ENCODE measurements around the gene SLC6A14. TPM values are rescaled to one million over a fixed set of nuclear protein-coding genes. Genes with fewer than 3 reads are reported as not detected.

SLC6A14 gene
- total RNA-seq: not detected

- no peak for DNase-seq (ENCODE audit: low read depth in 2 of 3, low spot score in 2 of 3)
Observed at GRCh38 chrX:116436358-116436816, at the start of gene SLC6A14. TSS of gene SLC6A14 (plus strand) at chrX:116436606. CDS start at chrX:116436710, 104 bp downstream.

- no peak for DNase-seq (ENCODE audit: low read depth in 2 of 3, low spot score in 2 of 3)
Observed at GRCh38 chrX:116395752-116396151, 40.7 kb upstream of the SLC6A14 start.

- no peak for DNase-seq (ENCODE audit: low read depth in 2 of 3, low spot score in 2 of 3)
Observed at GRCh38 chrX:116399681-116400080, 36.7 kb upstream of the SLC6A14 start.

GRCh38 chrX:116409219-116409618, 27.2 kb upstream of the SLC6A14 start:
- no peak for DNase-seq (ENCODE audit: low read depth in 2 of 3, low spot score in 2 of 3)

- DNase-seq (ENCODE audit: low read depth in 2 of 3, low spot score in 2 of 3): no peak
Observed at GRCh38 chrX:116413273-116413672, 23.1 kb upstream of the SLC6A14 start.

- DNase-seq (ENCODE audit: low read depth in 2 of 3, low spot score in 2 of 3): no peak
Observed at GRCh38 chrX:116417214-116417613, 19.2 kb upstream of the SLC6A14 start.

GRCh38 chrX:116417968-116418367, 18.4 kb upstream of the SLC6A14 start:
- no peak for DNase-seq (ENCODE audit: low read depth in 2 of 3, low spot score in 2 of 3)

- DNase-seq (ENCODE audit: low read depth in 2 of 3, low spot score in 2 of 3): no peak
Observed at GRCh38 chrX:116427978-116428377, 8.4 kb upstream of the SLC6A14 start.

- no peak for DNase-seq (ENCODE audit: low read depth in 2 of 3, low spot score in 2 of 3)
Observed at GRCh38 chrX:116435597-116435996, 809 bp upstream of the SLC6A14 start.

GRCh38 chrX:116449156-116449555, 12.8 kb downstream of the SLC6A14 start:
- no peak for DNase-seq (ENCODE audit: low read depth in 2 of 3, low spot score in 2 of 3)

GRCh38 chrX:116462822-116463221, 26.4 kb downstream of the SLC6A14 start, which contains the start of gene CT83:
TSS of gene CT83 (minus strand) at chrX:116462976. CDS start at chrX:116462856, 120 bp downstream.
- DNase-seq (ENCODE audit: low read depth in 2 of 3, low spot score in 2 of 3): no peak

- no peak for DNase-seq (ENCODE audit: low read depth in 2 of 3, low spot score in 2 of 3)
Observed at GRCh38 chrX:116480059-116480458, 43.7 kb downstream of the SLC6A14 start.

- DNase-seq (ENCODE audit: low read depth in 2 of 3, low spot score in 2 of 3): no peak
Observed at GRCh38 chrX:116490104-116490503, 53.7 kb downstream of the SLC6A14 start.

- DNase-seq (ENCODE audit: low read depth in 2 of 3, low spot score in 2 of 3): no peak
Observed at GRCh38 chrX:116493271-116493670, 56.9 kb downstream of the SLC6A14 start.

- no peak for DNase-seq (ENCODE audit: low read depth in 2 of 3, low spot score in 2 of 3)
Observed at GRCh38 chrX:116499780-116500179, 63.4 kb downstream of the SLC6A14 start.

Small RNAs within 50 kb of the gene (small RNA-seq; reads per million reads assigned to genes)
- not detected for gene RNU6-154P

Other genes with a start within 250 kb of the SLC6A14 start
- not detected for gene CT83, start 26.4 kb downstream of the SLC6A14 start, total RNA-seq